K562 (cell line): ENCODE data around the gene ZKSCAN1. TPM values are rescaled to one million over a fixed set of nuclear protein-coding genes. Genes with fewer than 3 reads are reported as not detected.

Experiments
- CGGBP1 ChIP-seq: fragments of 250-450 bp; sonication (Bioruptor Pico); IDR thresholded peaks from 2 replicates; pipeline ENCODE4 v1.9.0; 2021; ENCODE audit warnings: mild to moderate bottlenecking
- ELF4 ChIP-seq: fragments of 450-650 bp; formaldehyde crosslinking; IDR thresholded peaks from 2 replicates; pipeline ENCODE4 v1.4.0; 2022; ENCODE audit warnings: missing genetic modification characterization
- HMGXB4 ChIP-seq: sonication (generic); formaldehyde crosslinking; IDR thresholded peaks from 2 replicates; pipeline ENCODE4 v1.8.1; 2023; ENCODE audit warnings: mild to moderate bottlenecking, missing genetic modification reagents
- ILK ChIP-seq: fragments of 450-650 bp; IDR thresholded peaks from 2 replicates; pipeline ENCODE4 v1.6.1; 2016; ENCODE audit warnings: missing genetic modification characterization, low read depth, mild to moderate bottlenecking, missing compliant biosample characterization, moderate library complexity, borderline replicate concordance
- KHSRP ChIP-seq: fragments of 450-650 bp; IDR thresholded peaks from 2 replicates; pipeline ENCODE4 v1.6.1; 2017
- RREB1 ChIP-seq: fragments of 250-450 bp; sonication (Bioruptor Pico); IDR thresholded peaks from 2 replicates; pipeline ENCODE4 v1.4.0; 2020
- SOX6 ChIP-seq: fragments of 450-650 bp; IDR thresholded peaks from 2 replicates; pipeline ENCODE4 v1.6.1; 2014; ENCODE audit warnings: mild to moderate bottlenecking
- TEAD1 ChIP-seq, 2 experiments: fragments of 450-650 bp in 1 of 2; sonication (generic) in 1 of 2; formaldehyde crosslinking; IDR thresholded peaks; 2 replicates each; pipeline versions ENCODE4 v1.4.0 to v1.8.0; 2020 to 2022; ENCODE audit warnings: mild to moderate bottlenecking in 2 of 2, missing genetic modification reagents in 1 of 2
- U2AF1 ChIP-seq: fragments of 200-400 bp; formaldehyde crosslinking; optimal IDR thresholded peaks from 2 replicates; pipeline ENCODE3; 2017; ENCODE audit warnings: mild to moderate bottlenecking, low read depth, low read length, moderate library complexity
- WHSC1 ChIP-seq: IDR thresholded peaks from one replicate; pipeline ENCODE4 v1.6.1; 2012; ENCODE audit warnings: low read length, control low read depth, inconsistent platforms
- ZBTB8A ChIP-seq: fragments of 450-650 bp; IDR thresholded peaks from 2 replicates; pipeline ENCODE4 v1.6.1; 2018; ENCODE audit warnings: mild to moderate bottlenecking, moderate library complexity; ENCODE audit not compliant: partially characterized antibody
- ZNF507 ChIP-seq: conservative IDR thresholded peaks from 2 replicates; pipeline ENCODE4 v1.6.1; 2017; ENCODE audit warnings: missing genetic modification characterization, missing compliant biosample characterization
- polyA plus RNA-seq, 8 experiments: library from polyadenylated mRNA; depleted of rRNA in 4 of 8; stranded (reverse) in 5 of 8; unstranded in 3 of 8; fragments of >200 nt; fragmentation: Nextera tagmentation in 2 of 8; fragmentation: Illumina TruSeq in 1 of 8; extraction: Ambion mirVana in 2 of 8; extraction: Trizol in 1 of 8; gene quantifications; 2 replicates each; pipeline versions ENCODE4 v1.2.1 to v1.2.3, GENCODE V29; 2011 to 2014; ENCODE audit warnings: inconsistent platforms in 1 of 8, missing spikeins in 1 of 8
- total RNA-seq, 7 experiments: library from RNA; depleted of rRNA in 6 of 7; stranded (reverse); fragments of >200 nt in 6 of 7; fragmentation: Illumina TruSeq in 2 of 7; extraction: Trizol in 2 of 7; gene quantifications; 2 replicates each; pipeline versions ENCODE4 v1.2.1 to v1.2.3, GENCODE V29; 2011 to 2021; ENCODE audit warnings: low replicate concordance in 1 of 7
- TF ChIP-seq, protein P1 (sequence below): fragments of 250-450 bp; sonication (Bioruptor Pico); IDR thresholded peaks from 2 replicates; pipeline ENCODE4 v1.4.0; 2020; ENCODE audit warnings: mild to moderate bottlenecking

Gene ZKSCAN1
- total and polyA plus RNA-seq, 9 of the 15 experiments (the other 6 are each of a cell fraction or from before 2014, with no cell fraction given): 5.3 to 43.0 (median 23.2) TPM

GRCh38 chr7:100081535-100082102 lies 66.2 kb downstream of the ZKSCAN1 start, which contains the start of gene ZNF3 (continued):
- TF ChIP-seq, protein P1, sequence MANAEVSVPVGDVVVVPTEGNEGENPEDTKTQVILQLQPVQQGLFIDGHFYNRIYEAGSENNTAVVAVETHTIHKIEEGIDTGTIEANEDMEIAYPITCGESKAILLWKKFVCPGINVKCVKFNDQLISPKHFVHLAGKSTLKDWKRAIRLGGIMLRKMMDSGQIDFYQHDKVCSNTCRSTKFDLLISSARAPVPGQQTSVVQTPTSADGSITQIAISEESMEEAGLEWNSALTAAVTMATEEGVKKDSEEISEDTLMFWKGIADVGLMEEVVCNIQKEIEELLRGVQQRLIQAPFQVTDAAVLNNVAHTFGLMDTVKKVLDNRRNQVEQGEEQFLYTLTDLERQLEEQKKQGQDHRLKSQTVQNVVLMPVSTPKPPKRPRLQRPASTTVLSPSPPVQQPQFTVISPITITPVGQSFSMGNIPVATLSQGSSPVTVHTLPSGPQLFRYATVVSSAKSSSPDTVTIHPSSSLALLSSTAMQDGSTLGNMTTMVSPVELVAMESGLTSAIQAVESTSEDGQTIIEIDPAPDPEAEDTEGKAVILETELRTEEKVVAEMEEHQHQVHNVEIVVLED (CRISPR knock-in tag): peak; percentile 69
- peak; percentile 94; the same call in 1 of the 2 replicates for TF ChIP-seq HMGXB4
- TF ChIP-seq ELF4 (CRISPR knock-in tag): 0 out of 2 replicates have a peak, but pooled peaks have one; percentile 35
- TF ChIP-seq ZNF507 (tag): no peak; the same call in 1 of the 2 replicates
- no peak for TF ChIP-seq RREB1 (CRISPR knock-in tag)
- TF ChIP-seq ZBTB8A: no peak
- peak; percentile 80 for TF ChIP-seq U2AF1
- 0 out of 2 replicates have a peak, but pooled peaks have one; percentile 62 for TF ChIP-seq CGGBP1 (CRISPR knock-in tag)
- TF ChIP-seq KHSRP: no peak
- no peak for TF ChIP-seq ILK (tag)
- TF ChIP-seq WHSC1: no peak
- TF ChIP-seq SOX6: peak; percentile 90
- peak; percentile 55 to 88; a peak in 1 of 4 replicates for TF ChIP-seq TEAD1 (CRISPR knock-in tag; IDR thresholded peaks at IDR 0.05)
